H9 (cell line): Measurements from ENCODE around the gene RAB6A. TPM values are rescaled to one million over a fixed set of nuclear protein-coding genes. Genes with fewer than 3 reads are reported as not detected.

ENCODE experiments used
- DNase-seq: peaks from one replicate; pipeline ENCODE4 v3.0.0-alpha.2; 2017
- H2AFZ ChIP-seq: one replicate; pipeline ENCODE4 v1.6.1; 2013; ENCODE audit warnings: mild to moderate bottlenecking, low read length, control low read depth, moderate library complexity
- H2AK5ac ChIP-seq: 2 replicates; pipeline ENCODE4 v1.6.1; 2013; ENCODE audit warnings: low read length, control low read depth, mixed read lengths; ENCODE audit not compliant: insufficient read length
- H2BK120ac ChIP-seq: one replicate; pipeline ENCODE4 v1.6.1; 2013; ENCODE audit warnings: low read depth, mild to moderate bottlenecking, low read length, control low read depth, inconsistent platforms; ENCODE audit not compliant: poor library complexity, severe bottlenecking
- H2BK12ac ChIP-seq: 2 replicates; pipeline ENCODE4 v1.6.1; 2013; ENCODE audit warnings: low read length, control low read depth, mixed read lengths, low read depth; ENCODE audit not compliant: insufficient read length
- H2BK15ac ChIP-seq: 2 replicates; pipeline ENCODE4 v1.6.1; 2013; ENCODE audit warnings: low read depth, low read length, control low read depth
- H2BK20ac ChIP-seq: one replicate; pipeline ENCODE4 v1.6.1; 2013; ENCODE audit warnings: low read depth, mild to moderate bottlenecking, low read length, control low read depth, inconsistent platforms; ENCODE audit not compliant: poor library complexity, severe bottlenecking
- H2BK5ac ChIP-seq: 2 replicates; pipeline ENCODE4 v1.6.1; 2013; ENCODE audit warnings: low read length, control low read depth, mixed read lengths; ENCODE audit not compliant: insufficient read length
- H3K14ac ChIP-seq: 2 replicates; pipeline ENCODE4 v1.6.1; 2013; ENCODE audit warnings: low read length, control low read depth; ENCODE audit not compliant: insufficient read depth
- H3K18ac ChIP-seq: 2 replicates; pipeline ENCODE4 v1.6.1; 2013; ENCODE audit warnings: low read depth, mild to moderate bottlenecking, mixed read lengths, low read length, control low read depth; ENCODE audit not compliant: insufficient read length
- H3K23ac ChIP-seq: 2 replicates; pipeline ENCODE4 v1.6.1; 2013; ENCODE audit warnings: low read length, control low read depth, mixed read lengths, low read depth; ENCODE audit not compliant: insufficient read length
- H3K23me2 ChIP-seq: 2 replicates; pipeline ENCODE4 v1.6.1; 2013; ENCODE audit warnings: low read depth, mild to moderate bottlenecking, mixed read lengths, low read length, control low read depth; ENCODE audit not compliant: insufficient read length, poor library complexity, severe bottlenecking
- H3K27ac ChIP-seq: 2 replicates; pipeline ENCODE4 v1.5.1; 2013; ENCODE audit warnings: low read length, control low read depth, mixed read lengths, low read depth; ENCODE audit not compliant: insufficient read length
- H3K27me3 ChIP-seq: 2 replicates; pipeline ENCODE4 v1.6.1; 2013; ENCODE audit warnings: low read length, control low read depth, inconsistent platforms; ENCODE audit not compliant: insufficient read depth
- H3K4ac ChIP-seq: 2 replicates; pipeline ENCODE4 v1.6.1; 2013; ENCODE audit warnings: low read depth, mild to moderate bottlenecking, control low read depth, inconsistent platforms, low read length, moderate library complexity
- H3K4me1 ChIP-seq: 2 replicates; pipeline ENCODE4 v1.6.1; 2013; ENCODE audit warnings: low read length, control low read depth, inconsistent platforms; ENCODE audit not compliant: insufficient read depth
- H3K4me2 ChIP-seq: 2 replicates; pipeline ENCODE4 v1.6.1; 2013; ENCODE audit warnings: low read length, control low read depth, mixed read lengths; ENCODE audit not compliant: insufficient read length, insufficient read depth
- H3K56ac ChIP-seq: 2 replicates; pipeline ENCODE4 v1.6.1; 2013; ENCODE audit warnings: low read depth, mild to moderate bottlenecking, mixed read lengths, low read length, control low read depth; ENCODE audit not compliant: insufficient read length
- H3K79me1 ChIP-seq: 2 replicates; pipeline ENCODE4 v1.6.1; 2013; ENCODE audit warnings: low read depth, mild to moderate bottlenecking, moderate library complexity, low read length, control low read depth, inconsistent platforms; ENCODE audit not compliant: insufficient read depth, poor library complexity, severe bottlenecking
- H3K79me2 ChIP-seq: 2 replicates; pipeline ENCODE4 v1.6.1; 2013; ENCODE audit warnings: low read length, control low read depth, inconsistent platforms; ENCODE audit not compliant: insufficient read depth
- H3K9ac ChIP-seq: 2 replicates; pipeline ENCODE4 v1.6.1; 2013; ENCODE audit warnings: low read length, control low read depth, mixed read lengths; ENCODE audit not compliant: insufficient read length; ENCODE audit errors: extremely low read depth
- H3K9me3 ChIP-seq: one replicate; pipeline ENCODE4 v1.6.1; 2013; ENCODE audit warnings: low read depth, low read length, inconsistent platforms; ENCODE audit not compliant: control insufficient read depth
- H3T11ph ChIP-seq: one replicate; pipeline ENCODE4 v1.6.1; 2013; ENCODE audit warnings: mild to moderate bottlenecking, low read length, control low read depth, inconsistent platforms
- H4K20me1 ChIP-seq: one replicate; pipeline ENCODE4 v1.6.1; 2013; ENCODE audit not compliant: control insufficient read depth, insufficient read length, insufficient read depth
- H4K5ac ChIP-seq: 2 replicates; pipeline ENCODE4 v1.6.1; 2013; ENCODE audit warnings: low read depth, mild to moderate bottlenecking, mixed read lengths, low read length, control low read depth; ENCODE audit not compliant: insufficient read length
- H4K8ac ChIP-seq: replicated peaks from 2 replicates; pipeline ENCODE4 v1.6.1; 2013; ENCODE audit warnings: low read length, control low read depth, mixed read lengths, low read depth; ENCODE audit not compliant: insufficient read length
- H4K91ac ChIP-seq: 2 replicates; pipeline ENCODE4 v1.6.1; 2013; ENCODE audit warnings: low read depth, mild to moderate bottlenecking, moderate library complexity, mixed read lengths, low read length, control low read depth; ENCODE audit not compliant: insufficient read length
- H3K27ac Mint-ChIP-seq, 3 experiments: 2 replicates in 2 of 3; 3 replicates in 1 of 3; pipeline ENCODE4 v1.8.0; 2020 to 2021; ENCODE audit warnings: mixed read lengths in 3 of 3, mild to moderate bottlenecking in 1 of 3, moderate library complexity in 1 of 3
- H3K27me3 Mint-ChIP-seq: 2 replicates; pipeline ENCODE4 v1.8.0; 2021; ENCODE audit warnings: low read depth, mild to moderate bottlenecking, moderate library complexity, mixed read lengths
- H3K36me3 Mint-ChIP-seq, 3 experiments: 2 replicates in 2 of 3; 3 replicates in 1 of 3; pipeline ENCODE4 v1.8.0; 2020 to 2021; ENCODE audit warnings: low read depth in 3 of 3, mixed read lengths in 3 of 3; ENCODE audit not compliant: insufficient read depth in 1 of 3
- H3K4me1 Mint-ChIP-seq, 2 experiments: 2 replicates each; pipeline ENCODE4 v1.8.0; 2020; ENCODE audit warnings: mixed read lengths in 2 of 2
- H3K4me3 Mint-ChIP-seq, 2 experiments: 2 replicates in 1 of 2; 3 replicates in 1 of 2; pipeline ENCODE4 v1.8.0; 2020 to 2021; ENCODE audit warnings: mild to moderate bottlenecking in 2 of 2, mixed read lengths in 2 of 2, moderate library complexity in 1 of 2
- H3K9me3 Mint-ChIP-seq, 2 experiments: 2 replicates in 1 of 2; 3 replicates in 1 of 2; pipeline ENCODE4 v1.8.0; 2020; ENCODE audit warnings: mild to moderate bottlenecking in 2 of 2, mixed read lengths in 2 of 2, moderate library complexity in 1 of 2
- WGBS: extraction: QIAGEN DNeasy Blood & Tissue Kit; methylation state at CpG from one replicate; pipeline ENCODE4 v1.1.7; 2013; ENCODE audit warnings: missing lambda C conversion rate, low lambda C conversion rate, mixed read lengths; ENCODE audit not compliant: insufficient read length; ENCODE audit errors: extremely low coverage; 5-methylcytosine and 5-hydroxymethylcytosine counted together
- total RNA-seq: library from RNA; stranded (reverse); gene quantifications from 2 replicates; pipeline ENCODE4 v1.2.1, GENCODE V29; 2021
- TF ChIP-seq, protein P1 (sequence below): fragments of 200-600 bp; sonication (generic); conservative IDR thresholded peaks from 3 replicates; pipeline ENCODE4 v1.8.0; 2021; ENCODE audit warnings: antibody characterized with exemption, mild to moderate bottlenecking

Gene RAB6A
- total RNA-seq, 1 experiment from 2014 or later: 72.8 TPM

- Histone ChIP-seq H4K91ac (no peak overlapping the region), H3T11ph (no peak overlapping the region), H2BK5ac (no peak overlapping the region), H2AK5ac (no peak overlapping the region), H3K4ac (no peak overlapping the region), H3K23ac (no peak overlapping the region), H2BK15ac (no peak overlapping the region), H3K56ac (no peak overlapping the region), H3K9ac (no peak overlapping the region), H3K79me2 (peaks cover 16% of the 10 kb centered on the region; the same call in 1 of the 2 replicates), H2AFZ (no peak overlapping the region), H4K8ac (no peak overlapping the region), H4K20me1 (no peaks in the 10 kb centered on the region), H3K79me1 (peaks cover 13% of the 10 kb centered on the region), H3K4me2 (no peak overlapping the region), H3K18ac (no peak overlapping the region), H3K23me2 (no peaks in the 10 kb centered on the region), H4K5ac (no peak overlapping the region), H2BK120ac (no peak overlapping the region), H3K27me3 (no peaks in the 10 kb centered on the region), H2BK20ac (no peak overlapping the region), H3K9me3 (no peaks in the 10 kb centered on the region), H3K14ac (no peak overlapping the region), H2BK12ac (no peak overlapping the region), H3K4me1 (no peaks in the 10 kb centered on the region), H3K27ac (no peak overlapping the region)
- no peak overlapping the region for H3K4me3 Mint-ChIP-seq
- no peaks in the 10 kb centered on the region for H3K9me3 Mint-ChIP-seq
- peaks cover 3 to 10% (median 3%) of the 10 kb centered on the region in 3 experiments; a peak in 4 of 7 replicates for H3K36me3 Mint-ChIP-seq
- no peaks in the 10 kb centered on the region for H3K27me3 Mint-ChIP-seq
- TF ChIP-seq, protein P1, sequence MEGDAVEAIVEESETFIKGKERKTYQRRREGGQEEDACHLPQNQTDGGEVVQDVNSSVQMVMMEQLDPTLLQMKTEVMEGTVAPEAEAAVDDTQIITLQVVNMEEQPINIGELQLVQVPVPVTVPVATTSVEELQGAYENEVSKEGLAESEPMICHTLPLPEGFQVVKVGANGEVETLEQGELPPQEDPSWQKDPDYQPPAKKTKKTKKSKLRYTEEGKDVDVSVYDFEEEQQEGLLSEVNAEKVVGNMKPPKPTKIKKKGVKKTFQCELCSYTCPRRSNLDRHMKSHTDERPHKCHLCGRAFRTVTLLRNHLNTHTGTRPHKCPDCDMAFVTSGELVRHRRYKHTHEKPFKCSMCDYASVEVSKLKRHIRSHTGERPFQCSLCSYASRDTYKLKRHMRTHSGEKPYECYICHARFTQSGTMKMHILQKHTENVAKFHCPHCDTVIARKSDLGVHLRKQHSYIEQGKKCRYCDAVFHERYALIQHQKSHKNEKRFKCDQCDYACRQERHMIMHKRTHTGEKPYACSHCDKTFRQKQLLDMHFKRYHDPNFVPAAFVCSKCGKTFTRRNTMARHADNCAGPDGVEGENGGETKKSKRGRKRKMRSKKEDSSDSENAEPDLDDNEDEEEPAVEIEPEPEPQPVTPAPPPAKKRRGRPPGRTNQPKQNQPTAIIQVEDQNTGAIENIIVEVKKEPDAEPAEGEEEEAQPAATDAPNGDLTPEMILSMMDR: no peak
- DNase-seq: no peak
- H3K4me1 Mint-ChIP-seq: peaks cover 0 to under 1% of the 10 kb centered on the region in 2 experiments; a peak in 1 of 4 replicates
- no CpG with 5 or more reads among the region's 13 CpGs for WGBS
- H3K27ac Mint-ChIP-seq: peak overlapping the region in 1 of 3 experiments; percentile 55; a peak in 1 of 7 replicates
These were observed 14.2 kb downstream of the RAB6A start for GRCh38 chr11:73746701-73747100.
